ENCODE measurements around the gene CTNND1. TPM values are rescaled to one million over a fixed set of nuclear protein-coding genes. Genes with fewer than 3 reads are reported as not detected.

Gene CTNND1
- total and polyA plus RNA-seq, 10 of the 15 experiments (the other 5 are each of a cell fraction or from before 2014, with no cell fraction given): 4.7 to 70.0 (median 30.0) TPM

DNA sequence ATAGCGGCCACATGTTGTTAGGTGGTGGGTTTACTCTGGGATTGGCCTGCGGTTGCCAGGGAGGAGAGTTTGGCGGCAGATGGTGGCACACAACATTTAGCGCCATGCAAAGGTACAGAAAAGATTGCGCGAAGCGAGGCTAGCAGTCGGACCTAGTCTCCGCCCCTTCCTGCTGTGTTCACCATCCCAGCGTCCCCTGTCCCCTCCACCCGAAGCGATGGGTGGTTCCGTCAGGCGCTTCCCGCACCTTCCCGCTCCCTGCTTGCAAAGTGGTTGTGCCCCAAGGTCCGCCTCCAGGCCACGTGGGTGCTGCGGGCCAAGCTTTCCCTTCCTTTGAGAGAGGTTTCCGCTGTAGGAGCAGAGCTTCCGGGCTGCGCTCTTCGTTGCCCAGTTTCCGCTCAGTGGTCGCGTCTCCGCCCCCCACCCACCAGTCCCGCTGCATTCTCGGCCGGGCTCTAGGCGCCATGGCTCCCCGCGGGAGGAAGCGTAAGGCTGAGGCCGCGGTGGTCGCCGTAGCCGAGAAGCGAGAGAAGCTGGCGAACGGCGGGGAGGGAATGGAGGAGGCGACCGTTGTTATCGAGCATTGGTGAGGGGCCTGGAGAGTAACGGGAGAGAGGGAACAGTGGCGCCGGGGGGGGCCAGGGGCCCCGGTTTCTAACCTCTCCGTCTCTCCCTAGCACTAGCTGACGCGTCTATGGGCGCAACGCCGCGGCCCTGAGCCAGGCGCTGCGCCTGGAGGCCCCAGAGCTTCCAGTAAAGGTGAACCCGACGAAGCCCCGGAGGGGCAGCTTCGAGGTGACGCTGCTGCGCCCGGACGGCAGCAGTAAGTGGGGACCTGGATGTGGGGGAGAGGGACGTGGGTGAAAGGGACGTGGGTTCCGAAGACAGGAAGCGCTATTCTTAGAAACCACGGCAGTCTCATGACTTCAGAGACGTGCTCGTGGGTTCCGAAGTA is 20.2 kb upstream of the CTNND1 start, which contains the start of gene SELENOH (continued):
- TF ChIP-seq, protein P1, sequence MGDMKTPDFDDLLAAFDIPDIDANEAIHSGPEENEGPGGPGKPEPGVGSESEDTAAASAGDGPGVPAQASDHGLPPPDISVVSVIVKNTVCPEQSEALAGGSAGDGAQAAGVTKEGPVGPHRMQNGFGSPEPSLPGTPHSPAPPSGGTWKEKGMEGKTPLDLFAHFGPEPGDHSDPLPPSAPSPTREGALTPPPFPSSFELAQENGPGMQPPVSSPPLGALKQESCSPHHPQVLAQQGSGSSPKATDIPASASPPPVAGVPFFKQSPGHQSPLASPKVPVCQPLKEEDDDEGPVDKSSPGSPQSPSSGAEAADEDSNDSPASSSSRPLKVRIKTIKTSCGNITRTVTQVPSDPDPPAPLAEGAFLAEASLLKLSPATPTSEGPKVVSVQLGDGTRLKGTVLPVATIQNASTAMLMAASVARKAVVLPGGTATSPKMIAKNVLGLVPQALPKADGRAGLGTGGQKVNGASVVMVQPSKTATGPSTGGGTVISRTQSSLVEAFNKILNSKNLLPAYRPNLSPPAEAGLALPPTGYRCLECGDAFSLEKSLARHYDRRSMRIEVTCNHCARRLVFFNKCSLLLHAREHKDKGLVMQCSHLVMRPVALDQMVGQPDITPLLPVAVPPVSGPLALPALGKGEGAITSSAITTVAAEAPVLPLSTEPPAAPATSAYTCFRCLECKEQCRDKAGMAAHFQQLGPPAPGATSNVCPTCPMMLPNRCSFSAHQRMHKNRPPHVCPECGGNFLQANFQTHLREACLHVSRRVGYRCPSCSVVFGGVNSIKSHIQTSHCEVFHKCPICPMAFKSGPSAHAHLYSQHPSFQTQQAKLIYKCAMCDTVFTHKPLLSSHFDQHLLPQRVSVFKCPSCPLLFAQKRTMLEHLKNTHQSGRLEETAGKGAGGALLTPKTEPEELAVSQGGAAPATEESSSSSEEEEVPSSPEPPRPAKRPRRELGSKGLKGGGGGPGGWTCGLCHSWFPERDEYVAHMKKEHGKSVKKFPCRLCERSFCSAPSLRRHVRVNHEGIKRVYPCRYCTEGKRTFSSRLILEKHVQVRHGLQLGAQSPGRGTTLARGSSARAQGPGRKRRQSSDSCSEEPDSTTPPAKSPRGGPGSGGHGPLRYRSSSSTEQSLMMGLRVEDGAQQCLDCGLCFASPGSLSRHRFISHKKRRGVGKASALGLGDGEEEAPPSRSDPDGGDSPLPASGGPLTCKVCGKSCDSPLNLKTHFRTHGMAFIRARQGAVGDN (IDR thresholded peaks at IDR 0.05): peak; percentile 68; the same call in 1 of the 2 replicates
- TF ChIP-seq EGR1 (IDR thresholded peaks at IDR 0.05; ENCODE audit: borderline replicate concordance in 1 of 2, low read depth in 2 of 2, low read length in 2 of 2) (peak; percentile 75 to 86), NFXL1 (IDR thresholded peaks at IDR 0.05; ENCODE audit: borderline replicate concordance) (no peak), JUNB (IDR thresholded peaks at IDR 0.05) (no peak), RELA (IDR thresholded peaks at IDR 0.05; ENCODE audit: borderline replicate concordance, partially characterized antibody) (peak; percentile 95), EZH2 (IDR thresholded peaks at IDR 0.05; ENCODE audit: borderline replicate concordance, control insufficient read depth, low read depth, low read length) (no peak), ZBED1 (IDR thresholded peaks at IDR 0.05; ENCODE audit: borderline replicate concordance) (0 out of 2 replicates have a peak, but pooled peaks have one; percentile 79), YBX1 (IDR thresholded peaks at IDR 0.05) (no peak), RBBP5 (conservative IDR thresholded peaks at IDR 0.05) (no peak), SUPT20H (IDR thresholded peaks at IDR 0.05; ENCODE audit: borderline replicate concordance, control insufficient read depth, low read depth, low read length) (no peak), ZNF207 (IDR thresholded peaks at IDR 0.05; ENCODE audit: borderline replicate concordance) (peak; percentile 92), JUND (IDR thresholded peaks at IDR 0.05; ENCODE audit: low read depth, low read length) (peak; percentile 91), ZNF274 (IDR thresholded peaks at IDR 0.05; ENCODE audit: insufficient read depth, insufficient read length) (no peak), GABPA (IDR thresholded peaks at IDR 0.05; ENCODE audit: low read depth) (peak; percentile 95), ZNF217 (IDR thresholded peaks at IDR 0.05) (no peak)
- TF ChIP-seq, protein P2, sequence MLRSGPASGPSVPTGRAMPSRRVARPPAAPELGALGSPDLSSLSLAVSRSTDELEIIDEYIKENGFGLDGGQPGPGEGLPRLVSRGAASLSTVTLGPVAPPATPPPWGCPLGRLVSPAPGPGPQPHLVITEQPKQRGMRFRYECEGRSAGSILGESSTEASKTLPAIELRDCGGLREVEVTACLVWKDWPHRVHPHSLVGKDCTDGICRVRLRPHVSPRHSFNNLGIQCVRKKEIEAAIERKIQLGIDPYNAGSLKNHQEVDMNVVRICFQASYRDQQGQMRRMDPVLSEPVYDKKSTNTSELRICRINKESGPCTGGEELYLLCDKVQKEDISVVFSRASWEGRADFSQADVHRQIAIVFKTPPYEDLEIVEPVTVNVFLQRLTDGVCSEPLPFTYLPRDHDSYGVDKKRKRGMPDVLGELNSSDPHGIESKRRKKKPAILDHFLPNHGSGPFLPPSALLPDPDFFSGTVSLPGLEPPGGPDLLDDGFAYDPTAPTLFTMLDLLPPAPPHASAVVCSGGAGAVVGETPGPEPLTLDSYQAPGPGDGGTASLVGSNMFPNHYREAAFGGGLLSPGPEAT (IDR thresholded peaks at IDR 0.05; ENCODE audit: low read depth): peak; percentile 90
- TF ChIP-seq, protein P3, sequence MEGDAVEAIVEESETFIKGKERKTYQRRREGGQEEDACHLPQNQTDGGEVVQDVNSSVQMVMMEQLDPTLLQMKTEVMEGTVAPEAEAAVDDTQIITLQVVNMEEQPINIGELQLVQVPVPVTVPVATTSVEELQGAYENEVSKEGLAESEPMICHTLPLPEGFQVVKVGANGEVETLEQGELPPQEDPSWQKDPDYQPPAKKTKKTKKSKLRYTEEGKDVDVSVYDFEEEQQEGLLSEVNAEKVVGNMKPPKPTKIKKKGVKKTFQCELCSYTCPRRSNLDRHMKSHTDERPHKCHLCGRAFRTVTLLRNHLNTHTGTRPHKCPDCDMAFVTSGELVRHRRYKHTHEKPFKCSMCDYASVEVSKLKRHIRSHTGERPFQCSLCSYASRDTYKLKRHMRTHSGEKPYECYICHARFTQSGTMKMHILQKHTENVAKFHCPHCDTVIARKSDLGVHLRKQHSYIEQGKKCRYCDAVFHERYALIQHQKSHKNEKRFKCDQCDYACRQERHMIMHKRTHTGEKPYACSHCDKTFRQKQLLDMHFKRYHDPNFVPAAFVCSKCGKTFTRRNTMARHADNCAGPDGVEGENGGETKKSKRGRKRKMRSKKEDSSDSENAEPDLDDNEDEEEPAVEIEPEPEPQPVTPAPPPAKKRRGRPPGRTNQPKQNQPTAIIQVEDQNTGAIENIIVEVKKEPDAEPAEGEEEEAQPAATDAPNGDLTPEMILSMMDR (IDR thresholded peaks at IDR 0.05 in 2 of 3, conservative IDR thresholded peaks at IDR 0.05 in 1 of 3; ENCODE audit: control insufficient read depth in 2 of 3, extremely low read depth in 1 of 3, insufficient read depth in 1 of 3, low read depth in 3 of 3, low read length in 3 of 3): no peak
- TF ChIP-seq, protein P4, sequence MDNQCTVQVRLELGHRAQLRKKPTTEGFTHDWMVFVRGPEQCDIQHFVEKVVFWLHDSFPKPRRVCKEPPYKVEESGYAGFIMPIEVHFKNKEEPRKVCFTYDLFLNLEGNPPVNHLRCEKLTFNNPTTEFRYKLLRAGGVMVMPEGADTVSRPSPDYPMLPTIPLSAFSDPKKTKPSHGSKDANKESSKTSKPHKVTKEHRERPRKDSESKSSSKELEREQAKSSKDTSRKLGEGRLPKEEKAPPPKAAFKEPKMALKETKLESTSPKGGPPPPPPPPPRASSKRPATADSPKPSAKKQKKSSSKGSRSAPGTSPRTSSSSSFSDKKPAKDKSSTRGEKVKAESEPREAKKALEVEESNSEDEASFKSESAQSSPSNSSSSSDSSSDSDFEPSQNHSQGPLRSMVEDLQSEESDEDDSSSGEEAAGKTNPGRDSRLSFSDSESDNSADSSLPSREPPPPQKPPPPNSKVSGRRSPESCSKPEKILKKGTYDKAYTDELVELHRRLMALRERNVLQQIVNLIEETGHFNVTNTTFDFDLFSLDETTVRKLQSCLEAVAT (IDR thresholded peaks at IDR 0.05): peak; percentile 80

All from GM12878 (cell line).